ENCODE data around the gene DOK3. TPM values are rescaled to one million over a fixed set of nuclear protein-coding genes. Genes with fewer than 3 reads are reported as not detected.

The DOK3 gene
- total and polyA plus RNA-seq, 4 donors, result 15.6 to 146 (median 47.8) TPM

DNA sequence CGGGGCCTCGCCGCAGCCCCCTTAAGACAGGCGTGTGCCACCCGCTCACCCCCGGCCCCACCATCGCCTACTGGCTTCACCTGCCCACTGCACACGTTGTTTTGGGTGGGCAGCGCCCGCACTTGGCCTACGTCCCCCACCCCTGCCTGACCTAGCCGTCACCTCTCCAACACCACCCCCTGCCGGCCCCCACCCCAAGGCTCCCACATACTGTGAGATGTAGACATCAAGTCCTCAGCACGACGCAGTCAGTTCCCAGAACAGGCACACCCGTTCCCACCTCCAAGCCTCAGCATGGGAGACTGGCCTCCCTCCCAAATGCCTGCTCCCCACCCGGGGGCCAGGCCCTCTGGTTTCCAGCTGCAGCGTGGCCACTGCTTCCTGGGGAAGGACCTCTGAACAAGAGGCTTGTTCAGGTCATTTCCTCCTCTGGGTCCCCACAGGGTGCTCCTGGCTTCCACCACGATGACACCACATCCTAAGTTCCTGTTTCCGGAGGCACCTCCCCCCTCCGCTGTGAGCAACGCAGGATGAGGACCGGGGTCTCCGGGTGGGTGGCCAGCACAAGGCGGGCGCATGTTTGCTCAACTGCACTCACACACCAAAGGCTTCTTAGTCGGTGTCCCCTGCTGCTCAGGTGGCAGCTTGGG lies 47.5 kb downstream of the DOK3 start:
- H3K9me3 ChIP-seq (ENCODE audit: control insufficient read depth in 4 of 4, insufficient read depth in 3 of 4, low read length in 3 of 4), result peaks cover 0 to 4% (median 0%) of the 10 kb centered on the region in 4 donors
- no peaks in the 10 kb centered on the region for H3K27me3 ChIP-seq (ENCODE audit: control insufficient read depth in 3 of 3, insufficient read depth in 3 of 3, low read length in 2 of 3)
- no peak for ATAC-seq (ENCODE audit: insufficient read depth, low FRiP score)
- H3K4me3 ChIP-seq, result no peak overlapping the region
- H3K27ac ChIP-seq (ENCODE audit: low read depth in 1 of 2, low read length in 1 of 2), result peak overlapping the region; percentile 72 to 81
- WGBS, 2 donors, result 38 to 61% methylated on average over 26 to 27 of the region's 27 CpGs
- TF ChIP-seq, protein P1, sequence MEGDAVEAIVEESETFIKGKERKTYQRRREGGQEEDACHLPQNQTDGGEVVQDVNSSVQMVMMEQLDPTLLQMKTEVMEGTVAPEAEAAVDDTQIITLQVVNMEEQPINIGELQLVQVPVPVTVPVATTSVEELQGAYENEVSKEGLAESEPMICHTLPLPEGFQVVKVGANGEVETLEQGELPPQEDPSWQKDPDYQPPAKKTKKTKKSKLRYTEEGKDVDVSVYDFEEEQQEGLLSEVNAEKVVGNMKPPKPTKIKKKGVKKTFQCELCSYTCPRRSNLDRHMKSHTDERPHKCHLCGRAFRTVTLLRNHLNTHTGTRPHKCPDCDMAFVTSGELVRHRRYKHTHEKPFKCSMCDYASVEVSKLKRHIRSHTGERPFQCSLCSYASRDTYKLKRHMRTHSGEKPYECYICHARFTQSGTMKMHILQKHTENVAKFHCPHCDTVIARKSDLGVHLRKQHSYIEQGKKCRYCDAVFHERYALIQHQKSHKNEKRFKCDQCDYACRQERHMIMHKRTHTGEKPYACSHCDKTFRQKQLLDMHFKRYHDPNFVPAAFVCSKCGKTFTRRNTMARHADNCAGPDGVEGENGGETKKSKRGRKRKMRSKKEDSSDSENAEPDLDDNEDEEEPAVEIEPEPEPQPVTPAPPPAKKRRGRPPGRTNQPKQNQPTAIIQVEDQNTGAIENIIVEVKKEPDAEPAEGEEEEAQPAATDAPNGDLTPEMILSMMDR (IDR thresholded peaks at IDR 0.05; ENCODE audit: control extremely low read depth, extremely low read depth), result no peak
- H3K36me3 ChIP-seq (ENCODE audit: control insufficient read depth in 4 of 4, insufficient read depth in 4 of 4, low read length in 4 of 4), result peaks cover 0 to 36% (median 24%) of the 10 kb centered on the region in 4 donors
- peaks cover 0 to 4% (median 0%) of the 10 kb centered on the region in 5 donors for H3K4me1 ChIP-seq (ENCODE audit: control insufficient read depth in 5 of 5, insufficient read depth in 5 of 5, low read length in 5 of 5)
- peak in 1 of 3 donors; percentile 45 for DNase-seq
- no peak overlapping the region for H3K9ac ChIP-seq (ENCODE audit: insufficient read depth in 1 of 2, low read length in 2 of 2)

DNA sequence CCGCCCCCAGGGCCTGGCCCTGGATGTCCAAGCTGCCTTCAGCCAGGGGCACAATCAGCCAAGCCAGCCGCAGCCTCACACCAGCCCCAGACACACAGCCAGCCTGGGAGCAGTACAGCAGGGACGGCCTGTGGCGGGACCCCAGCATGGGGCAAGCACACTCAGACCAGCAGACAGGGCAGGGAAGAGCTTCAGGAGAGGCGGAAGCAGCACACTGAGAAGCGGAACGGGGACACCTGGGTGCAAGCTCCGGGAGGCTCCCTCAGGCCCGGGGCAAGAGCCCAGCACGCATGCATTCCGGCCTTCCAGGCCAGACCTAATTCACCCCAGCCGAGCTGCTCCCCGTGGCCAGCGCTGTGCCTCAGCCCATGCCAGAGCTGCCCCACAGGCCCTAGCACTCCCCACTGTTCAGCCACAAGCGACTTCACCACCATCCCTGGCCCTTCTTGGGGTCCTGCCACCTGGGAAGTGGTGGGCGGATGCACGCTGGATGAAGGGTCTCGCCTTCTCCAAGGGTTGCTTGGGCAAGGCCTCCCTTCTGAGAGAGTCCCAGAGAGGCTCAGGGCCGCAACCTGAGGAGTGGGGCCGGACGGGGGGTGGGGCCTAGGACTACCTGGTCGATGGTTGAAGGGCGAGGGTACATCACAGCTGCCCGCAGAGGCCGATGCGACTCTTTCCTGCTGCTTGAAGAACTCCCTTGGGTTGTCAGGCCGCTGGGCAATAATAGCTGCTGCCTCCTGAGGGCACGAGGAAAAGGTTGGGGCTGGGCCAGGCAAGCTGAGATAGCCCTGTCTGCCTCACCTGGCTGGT lies 49.6 kb downstream of the DOK3 start:
- Histone ChIP-seq H3K9me3 (ENCODE audit: control insufficient read depth in 4 of 4, insufficient read depth in 3 of 4, low read length in 3 of 4) (no peaks in the 10 kb centered on the region), H3K36me3 (ENCODE audit: control insufficient read depth in 4 of 4, insufficient read depth in 4 of 4, low read length in 4 of 4) (peaks cover 0 to 18% (median 11%) of the 10 kb centered on the region in 4 donors), H3K4me1 (ENCODE audit: control insufficient read depth in 5 of 5, insufficient read depth in 5 of 5, low read length in 5 of 5) (peaks cover 0 to 17% (median 0%) of the 10 kb centered on the region in 5 donors), H3K27ac (ENCODE audit: low read depth in 1 of 2, low read length in 1 of 2) (no peak overlapping the region), H3K4me3 (no peak overlapping the region), H3K9ac (ENCODE audit: insufficient read depth in 1 of 2, low read length in 2 of 2) (no peak overlapping the region), H3K27me3 (ENCODE audit: control insufficient read depth in 3 of 3, insufficient read depth in 3 of 3, low read length in 2 of 3) (no peaks in the 10 kb centered on the region)
- DNase-seq (no peak), ATAC-seq (ENCODE audit: insufficient read depth, low FRiP score) (no peak)
- TF ChIP-seq, protein P1 (IDR thresholded peaks at IDR 0.05; ENCODE audit: control extremely low read depth, extremely low read depth), result no peak
- WGBS, 2 donors, result 95 to 97% methylated on average over 28 of the region's 28 CpGs

DNA sequence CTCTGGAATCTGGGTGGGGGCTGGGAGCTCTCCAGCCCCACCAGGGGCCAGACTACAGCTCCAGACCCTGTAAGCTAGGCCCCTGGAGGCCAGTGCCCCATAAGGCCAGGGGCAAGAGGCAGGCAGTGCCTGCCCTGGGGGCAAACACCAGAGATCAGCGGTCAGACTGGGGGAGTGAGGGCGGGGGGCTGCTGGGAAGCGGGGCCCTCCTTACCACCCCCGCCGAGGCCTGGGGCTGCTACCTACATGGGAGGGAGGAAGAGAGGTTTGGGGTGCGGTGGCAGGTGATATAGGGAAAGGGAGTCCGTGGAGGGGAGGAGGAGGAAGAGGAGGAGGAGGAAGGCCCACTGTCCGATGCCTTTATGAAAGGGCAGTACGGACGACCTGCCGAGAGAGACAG lies 50.3 kb downstream of the DOK3 start:
- ATAC-seq (ENCODE audit: insufficient read depth, low FRiP score) (no peak), DNase-seq (no peak)
- H3K27me3 ChIP-seq (ENCODE audit: control insufficient read depth in 3 of 3, insufficient read depth in 3 of 3, low read length in 2 of 3), result no peaks in the 10 kb centered on the region
- no peak overlapping the region for H3K9ac ChIP-seq (ENCODE audit: insufficient read depth in 1 of 2, low read length in 2 of 2)
- TF ChIP-seq, protein P1 (IDR thresholded peaks at IDR 0.05; ENCODE audit: control extremely low read depth, extremely low read depth), result no peak
- H3K36me3 ChIP-seq (ENCODE audit: control insufficient read depth in 4 of 4, insufficient read depth in 4 of 4, low read length in 4 of 4), result peaks cover 0 to 18% (median 11%) of the 10 kb centered on the region in 4 donors
- no peak overlapping the region for H3K4me3 ChIP-seq
- H3K4me1 ChIP-seq (ENCODE audit: control insufficient read depth in 5 of 5, insufficient read depth in 5 of 5, low read length in 5 of 5), result peaks cover 0 to 21% (median 0%) of the 10 kb centered on the region in 5 donors
- no peak overlapping the region for H3K27ac ChIP-seq (ENCODE audit: low read depth in 1 of 2, low read length in 1 of 2)
- H3K9me3 ChIP-seq (ENCODE audit: control insufficient read depth in 4 of 4, insufficient read depth in 3 of 4, low read length in 3 of 4), result no peaks in the 10 kb centered on the region
- WGBS, 2 donors, result 91 to 93% methylated on average over 11 of the region's 11 CpGs
